HG02943 (cell line): Measurements from ENCODE around the gene KRT13.

ENCODE experiments used
- ATAC-seq: cut with Tn5 transposase; IDR thresholded peaks from one replicate; pipeline ENCODE4 v1.9.1; 2021; ENCODE audit warnings: mild to moderate bottlenecking, low read depth, moderate library complexity; ENCODE audit not compliant: unreplicated experiment

Gene KRT13

GRCh38 chr17:41500131-41500911 is 5.1 kb downstream of the KRT13 start:
- ATAC-seq = no peak

- ATAC-seq = no peak
Measured at GRCh38 chr17:41499714-41500113, 5.7 kb downstream of the KRT13 start.

- no peak for ATAC-seq
Measured at GRCh38 chr17:41498276-41498675, 7.1 kb downstream of the KRT13 start.

GRCh38 chr17:41496803-41497484 is 8.5 kb downstream of the KRT13 start:
- ATAC-seq = no peak

GRCh38 chr17:41494524-41494923 is 10.9 kb downstream of the KRT13 start:
- ATAC-seq = no peak

- no peak for ATAC-seq
Measured at GRCh38 chr17:41492771-41493170, 12.6 kb downstream of the KRT13 start.

- ATAC-seq = no peak
Measured at GRCh38 chr17:41492351-41492750, 13.1 kb downstream of the KRT13 start.

GRCh38 chr17:41491476-41491875 is 13.9 kb downstream of the KRT13 start:
- ATAC-seq = no peak

GRCh38 chr17:41490000-41490990 is 15.1 kb downstream of the KRT13 start:
- no peak for ATAC-seq

- no peak for ATAC-seq
Measured at GRCh38 chr17:41489531-41489930, 15.9 kb downstream of the KRT13 start, which contains the start of gene KRT36. TSS of gene KRT36 (minus strand) at chr17:41489910. CDS start at chr17:41489864, 46 bp downstream.

- no peak for ATAC-seq
Measured at GRCh38 chr17:41486809-41487530, 18.4 kb downstream of the KRT13 start.

- no peak for ATAC-seq
Measured at GRCh38 chr17:41486316-41486715, 19.1 kb downstream of the KRT13 start.

- no peak for ATAC-seq
Measured at GRCh38 chr17:41484920-41485904, 20.2 kb downstream of the KRT13 start.

GRCh38 chr17:41483991-41484826 is 21.2 kb downstream of the KRT13 start:
- ATAC-seq = no peak

GRCh38 chr17:41483531-41483930 is 21.9 kb downstream of the KRT13 start:
- no peak for ATAC-seq

- ATAC-seq = no peak
Measured at GRCh38 chr17:41481036-41481435, 24.4 kb downstream of the KRT13 start, which contains the start of gene KRT35. TSS of gene KRT35 (minus strand) at chr17:41481151. CDS start at chr17:41481097, 54 bp downstream.

GRCh38 chr17:41480581-41480980 is 24.8 kb downstream of the KRT13 start:
- ATAC-seq = no peak

- ATAC-seq = no peak
Measured at GRCh38 chr17:41480136-41480535, 25.3 kb downstream of the KRT13 start.
